Measurements from ENCODE around the gene ARF6. TPM values are rescaled to one million over a fixed set of nuclear protein-coding genes. Genes with fewer than 3 reads are reported as not detected.

ARF6 gene
- total and polyA plus RNA-seq, 4 donors, result 20.3 to 56.2 (median 24.5) TPM

DNA sequence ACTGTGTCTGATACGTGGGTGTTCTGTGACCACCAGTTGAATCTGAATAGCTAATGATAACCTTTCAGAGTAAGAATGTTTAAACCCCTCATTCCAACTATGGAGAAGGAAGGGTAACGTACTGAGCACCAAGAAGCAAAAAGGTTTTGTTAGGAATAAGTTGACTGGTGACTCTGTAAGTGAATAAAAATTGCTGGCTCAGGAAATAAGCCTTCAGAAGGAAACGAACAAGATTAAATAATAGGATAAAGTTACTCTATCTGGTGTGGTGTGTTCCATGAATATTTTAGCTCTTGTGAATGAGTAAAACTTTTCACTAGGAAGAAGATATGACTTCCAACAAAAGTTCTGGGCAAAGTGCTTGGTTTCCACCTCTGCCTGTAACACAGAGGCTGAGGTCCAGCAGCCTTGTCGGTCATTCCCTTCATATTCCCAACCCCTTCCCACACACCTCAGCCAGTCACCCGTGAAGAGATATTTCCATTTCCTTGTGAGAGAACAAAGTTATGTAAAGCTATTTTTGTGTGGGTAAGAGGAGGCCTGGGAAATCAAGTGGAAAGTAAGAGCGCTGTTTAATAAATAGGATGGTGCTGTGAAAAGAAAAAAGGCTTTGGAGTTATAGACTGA, 47.1 kb downstream of the ARF6 start:
- no peaks in the 10 kb centered on the region for H3K36me3 ChIP-seq (ENCODE audit: control insufficient read depth in 4 of 4, insufficient read depth in 3 of 4, low read depth in 1 of 4, low read length in 3 of 4)
- no peak for TF ChIP-seq HNF4A (conservative IDR thresholded peaks at IDR 0.05)
- TF ChIP-seq GABPA (IDR thresholded peaks at IDR 0.05 in 1 of 2, conservative IDR thresholded peaks at IDR 0.05 in 1 of 2), result no peak
- peaks cover 0 to 5% (median 2%) of the 10 kb centered on the region in 4 donors for H3K4me1 ChIP-seq (ENCODE audit: control insufficient read depth in 4 of 4, insufficient read depth in 4 of 4, low read length in 3 of 4)
- 74% methylated on average over 6 of the region's 6 CpGs for WGBS
- no peaks in the 10 kb centered on the region for H3K27me3 ChIP-seq (ENCODE audit: control insufficient read depth in 4 of 4, insufficient read depth in 4 of 4, low read length in 3 of 4)
- no peak for DNase-seq (ENCODE audit: low spot score)
- no peak overlapping the region for H3K4me3 ChIP-seq (ENCODE audit: low read depth in 1 of 3, low read length in 3 of 3)
- H3K27ac ChIP-seq (ENCODE audit: low read depth in 1 of 2, low read length in 2 of 2), result no peak overlapping the region
- no peaks in the 10 kb centered on the region for H3K9me3 ChIP-seq (ENCODE audit: control insufficient read depth in 4 of 4, low read length in 3 of 4)
- no peak overlapping the region for H3K9ac ChIP-seq (ENCODE audit: low read depth in 1 of 2, low read length in 2 of 2)

DNA sequence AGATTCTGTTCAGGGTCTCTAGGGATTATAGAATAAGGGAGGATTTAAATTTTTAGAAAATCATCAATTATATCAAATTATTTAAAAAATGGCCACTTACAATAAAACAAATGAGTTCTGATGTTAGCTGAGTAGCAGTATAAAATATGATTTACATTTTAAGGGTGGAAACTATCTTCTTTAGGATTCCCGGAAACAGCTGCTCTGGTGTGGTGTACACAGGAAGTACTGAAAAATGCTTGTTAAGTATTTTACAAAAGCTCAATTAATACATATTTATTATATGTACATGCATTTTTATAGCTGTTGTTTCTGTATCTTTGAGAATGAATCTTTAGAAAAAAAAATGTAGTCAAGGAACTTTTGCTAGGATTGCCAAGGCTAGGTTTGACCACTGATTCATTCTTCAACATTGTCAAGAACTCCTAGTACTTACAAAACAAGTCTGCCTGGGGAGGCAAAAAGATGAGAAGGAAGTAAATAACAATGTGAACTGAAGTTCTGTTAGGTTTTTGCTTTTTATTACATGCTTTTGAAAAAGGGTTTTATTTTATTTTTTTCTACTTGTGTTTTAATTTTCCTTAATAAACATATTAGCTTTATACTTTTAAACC, 48.0 kb downstream of the ARF6 start:
- Histone ChIP-seq H3K36me3 (ENCODE audit: control insufficient read depth in 4 of 4, insufficient read depth in 3 of 4, low read depth in 1 of 4, low read length in 3 of 4) (no peaks in the 10 kb centered on the region), H3K9ac (ENCODE audit: low read depth in 1 of 2, low read length in 2 of 2) (no peak overlapping the region), H3K4me3 (ENCODE audit: low read depth in 1 of 3, low read length in 3 of 3) (no peak overlapping the region), H3K27me3 (ENCODE audit: control insufficient read depth in 4 of 4, insufficient read depth in 4 of 4, low read length in 3 of 4) (no peaks in the 10 kb centered on the region), H3K27ac (ENCODE audit: low read depth in 1 of 2, low read length in 2 of 2) (no peak overlapping the region), H3K9me3 (ENCODE audit: control insufficient read depth in 4 of 4, low read length in 3 of 4) (no peaks in the 10 kb centered on the region), H3K4me1 (ENCODE audit: control insufficient read depth in 4 of 4, insufficient read depth in 4 of 4, low read length in 3 of 4) (peaks cover 0 to 4% (median 2%) of the 10 kb centered on the region in 4 donors)
- no peak for DNase-seq (ENCODE audit: low spot score)
- no peak for TF ChIP-seq SP1 (IDR thresholded peaks at IDR 0.05)
- TF ChIP-seq GABPA (IDR thresholded peaks at IDR 0.05 in 1 of 2, conservative IDR thresholded peaks at IDR 0.05 in 1 of 2), result no peak
- TF ChIP-seq RXRA (IDR thresholded peaks at IDR 0.05), result no peak
- TF ChIP-seq RAD21 (IDR thresholded peaks at IDR 0.05), result no peak
- TF ChIP-seq TAF1 (conservative IDR thresholded peaks at IDR 0.05), result no peak
- TF ChIP-seq MAX (IDR thresholded peaks at IDR 0.05), result no peak
- TF ChIP-seq, protein P1, sequence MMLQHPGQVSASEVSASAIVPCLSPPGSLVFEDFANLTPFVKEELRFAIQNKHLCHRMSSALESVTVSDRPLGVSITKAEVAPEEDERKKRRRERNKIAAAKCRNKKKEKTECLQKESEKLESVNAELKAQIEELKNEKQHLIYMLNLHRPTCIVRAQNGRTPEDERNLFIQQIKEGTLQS (IDR thresholded peaks at IDR 0.05), result no peak
- no peak for TF ChIP-seq ZBTB33 (IDR thresholded peaks at IDR 0.05)
- no peak for TF ChIP-seq HNF4G (IDR thresholded peaks at IDR 0.05)
- no peak for TF ChIP-seq HNF4A (conservative IDR thresholded peaks at IDR 0.05)
- no peak for TF ChIP-seq EGR1 (IDR thresholded peaks at IDR 0.05; ENCODE audit: low read depth in 2 of 2)
- 71% methylated on average over 1 of the region's 1 CpG for WGBS

DNA sequence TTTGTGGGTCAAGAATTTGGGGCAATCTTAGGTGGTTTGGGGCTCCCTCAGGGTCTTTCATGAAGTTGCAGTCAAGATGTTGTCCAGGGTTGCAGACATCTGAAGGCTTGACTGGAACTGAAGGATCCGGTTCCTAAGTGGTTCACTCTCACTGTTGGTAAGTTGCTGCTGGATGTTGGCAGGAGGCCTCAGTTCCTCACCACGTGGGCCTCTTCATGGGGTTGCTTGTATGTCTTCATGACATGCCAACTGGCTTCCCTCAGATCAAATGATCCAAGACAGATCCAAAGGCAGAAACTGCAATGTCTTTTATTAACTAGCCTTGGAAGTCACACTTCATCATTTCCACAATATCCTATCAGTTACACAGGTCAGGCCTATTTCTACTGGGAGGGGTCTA, 49.2 kb downstream of the ARF6 start:
- Histone ChIP-seq H3K9me3 (ENCODE audit: control insufficient read depth in 4 of 4, low read length in 3 of 4) (no peaks in the 10 kb centered on the region), H3K4me1 (ENCODE audit: control insufficient read depth in 4 of 4, insufficient read depth in 4 of 4, low read length in 3 of 4) (peaks cover 0 to 5% (median 4%) of the 10 kb centered on the region in 4 donors), H3K4me3 (ENCODE audit: low read depth in 1 of 3, low read length in 3 of 3) (no peak overlapping the region), H3K9ac (ENCODE audit: low read depth in 1 of 2, low read length in 2 of 2) (no peak overlapping the region), H3K27me3 (ENCODE audit: control insufficient read depth in 4 of 4, insufficient read depth in 4 of 4, low read length in 3 of 4) (no peaks in the 10 kb centered on the region), H3K27ac (ENCODE audit: low read depth in 1 of 2, low read length in 2 of 2) (no peak overlapping the region), H3K36me3 (ENCODE audit: control insufficient read depth in 4 of 4, insufficient read depth in 3 of 4, low read depth in 1 of 4, low read length in 3 of 4) (no peaks in the 10 kb centered on the region)
- no peak for DNase-seq (ENCODE audit: low spot score)
- 87% methylated on average over 2 of the region's 2 CpGs for WGBS
- TF ChIP-seq EGR1 (IDR thresholded peaks at IDR 0.05; ENCODE audit: low read depth in 2 of 2) (no peak), FOXA1 (IDR thresholded peaks at IDR 0.05) (no peak)

Measured in liver (tissue), 9 donors.